Fibroblast of skin of back (primary cell): Measurements from ENCODE around the gene FBXL14.
"Not testable (repeated sequence)": the region's sequence is repeated elsewhere in the genome, so short reads cannot be mapped to it uniquely, and the experiment has no call there.

ENCODE experiments used
- DNase-seq: peaks from one replicate; pipeline ENCODE4 v3.0.0-alpha.2; 2013

Gene FBXL14

GRCh38 chr12:1566449-1567135 is 27.8 kb downstream of the FBXL14 start:
- DNase-seq: no peak

GRCh38 chr12:1565172-1565571 is 29.2 kb downstream of the FBXL14 start:
- no peak for DNase-seq

DNA sequence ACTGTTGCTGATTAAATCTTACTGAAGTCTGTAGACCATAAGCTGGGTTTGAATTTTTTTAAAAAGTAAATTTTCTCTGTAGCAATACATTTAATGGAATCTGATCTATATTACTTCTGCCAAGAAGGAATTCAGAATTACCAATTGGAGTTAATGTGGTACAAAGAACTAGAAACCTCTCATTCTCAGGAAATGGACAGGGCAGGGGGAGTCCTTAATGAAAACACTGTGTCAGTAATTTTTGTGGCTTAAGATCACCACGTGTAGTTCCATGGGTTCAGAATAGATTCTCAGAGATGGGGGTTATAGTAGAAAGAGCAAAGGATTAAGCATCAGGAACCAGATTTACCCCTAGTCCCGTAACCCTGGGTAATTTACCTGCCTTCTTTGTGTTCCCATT is 30.3 kb downstream of the FBXL14 start:
- no peak for DNase-seq

- DNase-seq: peak; percentile 68
Observed at GRCh38 chr12:1562813-1563407, 31.5 kb downstream of the FBXL14 start.

DNA sequence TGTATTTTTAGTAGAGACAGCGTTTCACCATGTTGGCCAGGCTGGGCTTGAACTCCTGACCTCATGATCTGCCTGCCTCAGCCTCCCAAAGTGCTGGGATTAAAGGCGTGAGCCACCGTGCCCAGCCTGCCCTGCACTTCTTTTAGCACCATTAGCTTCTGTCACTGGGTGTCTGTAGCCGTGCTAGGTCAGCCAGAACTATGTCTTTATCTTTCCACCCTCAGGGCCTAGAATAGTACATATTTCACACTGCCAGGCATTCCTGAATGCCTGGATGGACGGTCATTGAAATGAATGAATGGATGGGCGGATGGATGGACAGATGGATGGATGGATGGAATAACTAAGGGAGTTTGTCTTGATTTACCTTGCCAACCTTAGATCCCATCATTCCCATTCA is 33.7 kb downstream of the FBXL14 start:
- DNase-seq: no peak

- DNase-seq: no peak
Observed at GRCh38 chr12:1559676-1560091, 34.7 kb downstream of the FBXL14 start.

DNA sequence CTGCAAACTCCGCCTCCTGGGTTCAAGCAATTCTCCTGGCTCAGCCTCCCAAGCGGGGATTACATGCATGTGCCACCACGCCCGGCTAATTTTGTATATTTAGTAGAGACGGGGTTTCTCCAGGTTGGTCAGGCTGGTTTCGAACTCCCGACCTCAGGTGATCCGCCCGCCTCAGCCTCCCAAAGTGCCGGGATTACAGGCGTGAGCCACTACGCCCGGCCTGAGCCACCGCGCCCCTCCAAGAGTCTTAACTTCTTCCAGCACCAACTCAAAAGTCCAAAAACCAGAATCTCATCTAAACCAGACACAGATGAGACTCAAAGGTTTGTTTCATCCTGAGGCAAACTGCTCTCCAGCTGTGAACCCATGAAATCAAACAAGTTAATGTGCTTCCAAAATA is 36.3 kb downstream of the FBXL14 start:
- DNase-seq: not testable (repeated sequence)

DNA sequence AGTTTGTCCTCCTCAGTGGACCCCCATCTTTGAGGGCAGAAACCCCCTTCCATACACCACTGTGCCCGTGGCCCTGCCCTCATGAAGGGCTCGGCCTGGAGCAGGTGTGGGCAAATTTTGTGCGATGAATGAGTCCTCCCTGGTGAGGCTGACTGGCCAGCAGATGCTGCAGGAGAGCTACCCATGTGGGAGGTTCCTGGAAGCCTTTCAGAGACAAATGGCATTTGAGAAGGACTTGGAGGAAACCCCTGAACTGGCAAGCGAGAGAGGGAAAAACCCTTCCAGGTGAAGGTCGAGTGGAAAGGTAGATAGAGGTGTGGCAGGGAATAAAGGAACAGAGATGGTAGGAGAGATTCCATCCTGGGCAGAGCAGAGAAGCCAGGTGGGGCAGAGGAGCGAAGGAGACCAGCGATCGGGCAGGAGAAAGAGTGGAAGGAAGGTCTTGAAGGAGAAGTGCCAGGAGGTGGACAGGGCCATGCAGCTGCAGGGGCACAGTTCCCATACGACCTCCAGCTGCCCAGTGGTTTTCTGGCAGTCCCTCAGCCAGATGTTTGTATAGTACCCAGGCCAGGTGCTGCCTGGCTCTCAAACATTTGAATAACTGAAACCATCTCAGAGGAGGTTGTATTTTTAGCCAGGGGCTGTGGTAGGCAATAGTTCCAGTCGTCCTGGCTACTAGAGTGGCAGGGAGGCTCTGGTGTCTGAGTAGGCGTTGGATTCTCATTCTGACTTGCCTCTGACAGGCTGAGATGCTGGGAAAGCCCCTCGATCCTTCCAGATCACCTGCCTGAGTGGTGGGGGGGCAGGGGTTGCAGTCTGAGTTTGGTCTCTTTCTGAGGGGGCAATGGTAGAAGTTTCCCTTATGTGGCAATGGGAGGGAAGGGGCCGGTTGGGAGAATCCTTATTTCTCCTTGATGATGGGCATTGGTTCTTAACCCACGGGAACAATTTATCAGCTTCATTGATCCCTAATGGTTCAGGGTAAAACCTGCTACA is 40.1 kb downstream of the FBXL14 start:
- DNase-seq: no peak

- no peak for DNase-seq
Observed at GRCh38 chr12:1553536-1553935, 40.8 kb downstream of the FBXL14 start.

DNA sequence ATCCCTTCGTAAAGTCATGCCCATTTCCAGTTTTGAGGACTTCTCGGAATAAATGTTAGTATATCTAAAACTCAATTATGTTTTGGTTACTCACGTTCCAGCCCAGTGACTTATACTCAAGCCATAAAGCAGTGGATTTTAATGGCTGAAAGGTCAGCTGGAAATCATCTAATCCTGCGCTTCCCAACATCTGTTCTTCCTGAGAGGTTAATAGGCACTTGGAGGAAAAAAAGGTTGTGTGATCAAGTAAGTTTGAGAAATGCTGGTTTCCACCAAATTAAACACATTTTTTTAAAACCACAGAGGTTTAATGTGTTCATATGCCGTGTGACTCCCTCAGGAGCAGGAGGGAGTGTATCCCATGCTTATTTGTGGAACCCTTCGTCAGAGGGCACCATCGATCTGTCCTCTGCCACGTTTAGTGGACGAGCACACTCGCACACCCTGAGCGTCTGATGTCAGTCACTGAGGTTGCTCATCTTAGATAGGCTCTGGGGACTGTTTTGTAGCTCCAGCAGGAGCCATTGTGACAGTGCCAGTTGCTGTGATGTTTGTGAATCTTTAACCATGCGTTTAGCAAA is 41.4 kb downstream of the FBXL14 start:
- peak; percentile 12 for DNase-seq

- peak; percentile 24 for DNase-seq
Observed at GRCh38 chr12:1552171-1552570, 42.2 kb downstream of the FBXL14 start.

DNA sequence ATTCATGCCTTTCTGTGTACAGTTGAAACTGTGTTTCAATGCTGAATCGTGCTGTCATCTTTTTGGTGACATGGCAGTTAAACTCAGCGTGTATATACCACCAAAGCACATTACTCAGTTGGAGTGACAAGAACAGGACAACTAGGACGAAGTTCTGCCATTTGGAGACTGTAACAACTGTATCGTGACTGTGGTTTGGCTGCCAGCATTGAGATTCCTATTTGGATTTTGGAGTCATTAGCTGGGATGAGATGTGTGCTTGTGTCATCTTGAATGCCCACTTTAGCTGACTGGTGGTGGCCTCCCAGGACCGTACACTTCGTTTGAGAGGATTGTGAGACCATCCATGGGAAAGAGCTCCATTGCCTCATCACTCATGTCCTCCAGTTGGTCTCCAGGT is 42.9 kb downstream of the FBXL14 start:
- no peak for DNase-seq

- DNase-seq: no peak
Observed at GRCh38 chr12:1546931-1547640, 47.3 kb downstream of the FBXL14 start.

DNA sequence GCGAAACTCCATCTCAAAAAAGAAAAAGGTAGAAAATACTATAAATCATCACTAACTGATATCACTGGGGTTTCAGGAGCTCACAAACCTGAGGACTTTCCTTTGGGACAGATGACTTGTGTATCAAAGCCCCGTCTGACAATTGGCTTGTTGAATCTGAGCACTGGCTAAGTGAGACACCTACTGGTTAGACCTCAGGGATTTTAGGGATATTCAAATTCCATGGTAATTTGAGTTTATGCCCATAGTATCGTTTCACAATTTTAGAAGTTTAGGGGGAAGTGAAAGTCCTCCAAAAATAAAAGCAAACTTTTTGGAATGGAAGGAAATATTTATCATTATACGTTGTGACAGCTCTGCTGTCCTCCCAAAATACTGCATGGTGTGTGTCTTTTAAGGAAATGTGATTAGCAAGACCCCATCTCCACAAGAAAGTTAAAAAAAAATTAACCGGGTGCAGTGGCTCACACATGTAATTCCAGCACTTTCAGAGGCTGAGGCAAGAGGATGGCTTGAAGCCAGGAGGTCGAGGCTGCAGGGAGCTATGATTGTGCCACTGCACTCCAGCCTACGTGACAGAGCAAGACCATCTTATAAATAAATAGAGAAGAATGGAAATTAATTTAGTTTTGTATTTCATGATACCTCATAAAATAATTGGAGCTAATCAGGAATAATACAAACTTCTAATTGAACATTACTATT is 49.2 kb downstream of the FBXL14 start:
- DNase-seq: peak; percentile 41

DNA sequence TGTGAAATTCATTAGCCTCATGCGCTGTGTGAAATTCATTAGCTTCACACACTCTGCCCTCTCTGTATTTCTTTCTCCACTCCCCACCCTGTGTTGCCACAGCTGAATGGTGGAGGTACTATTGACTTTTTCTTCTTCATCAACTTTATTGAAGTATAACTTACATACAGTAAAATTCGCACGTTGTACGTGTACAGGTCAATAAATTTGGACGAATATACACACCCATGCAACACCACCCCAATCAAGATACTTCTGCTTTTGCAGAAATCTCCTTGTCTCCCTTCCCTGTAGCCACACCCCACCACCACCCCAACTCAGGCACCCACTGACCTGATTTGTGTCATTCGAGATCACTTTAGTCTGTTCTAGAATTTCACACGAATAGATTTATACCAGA is 51.8 kb downstream of the FBXL14 start:
- DNase-seq: no peak

GRCh38 chr12:1540690-1541089 is 53.7 kb downstream of the FBXL14 start:
- DNase-seq: no peak

GRCh38 chr12:1539135-1539534 is 55.2 kb downstream of the FBXL14 start:
- DNase-seq: no peak

GRCh38 chr12:1536817-1537216 is 57.6 kb downstream of the FBXL14 start:
- DNase-seq: no peak

DNA sequence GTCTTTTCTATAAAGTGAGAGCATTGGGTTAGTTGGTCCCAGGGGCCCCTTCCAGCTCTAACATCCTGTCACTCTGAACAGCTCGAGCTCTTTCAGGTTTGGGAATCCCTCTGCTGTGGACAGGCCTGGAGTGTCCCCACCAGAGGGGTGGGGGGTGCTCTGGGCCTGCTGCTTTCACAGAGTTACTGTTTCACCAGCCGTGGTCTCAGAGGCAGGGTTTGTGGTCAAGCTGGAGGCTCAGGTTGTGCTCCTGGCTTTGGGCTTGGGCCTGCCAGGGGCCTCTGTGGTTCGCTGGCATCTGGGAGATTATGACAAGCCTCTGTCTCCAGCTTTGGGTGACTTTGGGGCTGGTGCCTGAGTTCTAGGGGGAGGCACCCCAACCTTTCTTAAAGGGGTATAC is 59.6 kb downstream of the FBXL14 start:
- DNase-seq: no peak

DNA sequence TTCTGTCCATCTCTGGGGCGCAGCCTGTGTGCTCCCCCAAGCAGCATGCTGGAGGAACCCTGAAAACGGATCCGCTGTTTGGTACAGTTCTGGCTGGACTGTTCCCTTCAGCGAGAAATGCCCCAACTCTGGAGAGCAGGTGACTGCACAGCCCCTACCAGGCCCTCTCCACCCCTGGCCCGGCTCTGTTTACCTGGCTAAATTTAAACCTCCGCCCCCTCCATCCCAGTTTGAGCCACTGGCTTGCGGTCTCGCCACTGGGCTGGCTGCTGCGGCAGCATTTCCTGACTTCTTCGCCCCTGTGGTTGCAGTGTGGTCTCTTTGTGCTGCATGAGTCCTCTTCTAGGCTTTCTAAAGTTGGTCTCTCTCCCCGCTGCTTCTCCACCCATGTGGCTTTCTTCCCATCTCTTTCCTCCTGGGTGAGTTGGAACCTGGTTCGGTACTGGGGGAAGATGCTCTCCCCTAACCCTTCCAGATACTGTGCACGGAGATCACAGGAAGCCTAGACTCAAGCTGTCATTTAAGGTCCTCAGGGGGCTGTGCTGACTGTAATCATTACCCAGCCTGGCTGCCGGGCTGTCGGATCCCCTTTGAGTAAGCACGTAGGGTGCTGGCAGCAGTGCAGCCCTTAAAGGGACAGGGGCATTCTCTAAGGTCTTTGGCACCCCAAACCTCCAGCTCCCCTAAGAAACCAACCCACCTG is 60.6 kb downstream of the FBXL14 start:
- peak; percentile 30 for DNase-seq

DNA sequence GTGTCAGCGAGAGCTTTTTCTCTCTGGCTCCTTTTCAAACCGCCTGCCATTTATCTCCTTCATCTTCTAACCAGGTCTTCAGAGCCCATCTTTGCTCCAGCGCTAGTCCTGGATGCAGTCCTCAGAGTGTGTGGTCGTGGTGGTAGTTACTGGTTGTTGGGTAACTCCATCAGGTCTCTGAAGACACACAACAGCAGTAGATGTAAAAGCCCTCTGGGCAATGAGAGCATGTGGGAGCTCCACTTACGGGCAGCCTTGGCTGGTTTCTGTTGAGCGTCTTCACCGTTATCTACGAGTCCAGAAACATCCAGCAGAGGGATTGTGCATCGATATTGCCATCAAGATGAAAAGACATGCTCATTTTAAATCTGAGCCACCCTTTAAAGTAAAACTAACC is 61.2 kb downstream of the FBXL14 start:
- DNase-seq: no peak
